Measurements from ENCODE around the gene MSL3B.

Gene MSL3B

GRCh38 chr2:233853883-233854240 is 14.3 kb downstream of the MSL3B start:
- in situ Hi-C loops (cut with MboI; ENCODE audit: low sequenced_read_pairs): no loop called here

- in situ Hi-C loops (cut with MboI; ENCODE audit: low sequenced_read_pairs): no loop called here
Observed at GRCh38 chr2:233853353-233853752, 14.8 kb downstream of the MSL3B start.

DNA sequence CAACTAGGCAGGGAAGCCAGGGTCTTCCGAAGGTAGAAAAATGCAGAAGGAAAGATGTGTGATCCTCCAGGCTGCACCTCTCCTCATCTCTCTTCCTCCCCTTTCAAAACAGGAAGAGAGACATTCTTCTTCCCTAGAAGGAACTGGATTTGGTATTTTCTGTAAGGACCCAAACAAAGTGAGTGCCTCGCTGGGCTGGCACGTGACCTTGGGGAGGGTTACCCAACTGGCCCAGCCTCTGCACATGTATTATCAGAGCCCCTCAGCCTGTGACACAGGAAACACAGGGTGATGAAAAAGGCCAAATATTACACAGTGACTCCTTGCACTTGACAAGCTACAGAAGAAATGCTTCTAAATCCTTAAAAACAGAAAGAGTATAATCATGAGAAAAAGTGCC is 16.1 kb downstream of the MSL3B start:
- in situ Hi-C loops (cut with MboI; ENCODE audit: low sequenced_read_pairs): no loop called here

DNA sequence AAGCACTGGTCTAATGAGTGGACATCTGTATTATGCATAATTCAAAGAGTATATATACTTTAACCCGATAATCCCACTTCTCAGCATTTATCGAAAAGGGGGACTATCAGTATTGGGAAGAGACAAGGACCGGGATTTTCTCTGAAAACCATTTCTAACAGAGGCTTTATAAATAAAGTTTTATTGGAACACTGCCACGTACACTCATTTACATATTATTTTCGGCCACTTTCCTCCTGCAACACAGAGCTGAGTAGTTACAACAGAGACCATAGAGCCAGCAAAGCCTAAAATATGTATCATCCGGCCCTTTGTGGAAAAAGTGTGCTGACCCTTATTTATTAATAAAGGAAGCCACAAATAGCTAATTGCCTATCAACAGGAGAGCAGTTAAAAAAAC is 17.0 kb downstream of the MSL3B start:
- in situ Hi-C loops (cut with MboI; ENCODE audit: low sequenced_read_pairs): no loop called here

GRCh38 chr2:233850745-233851144 is 17.4 kb downstream of the MSL3B start:
- in situ Hi-C loops (cut with MboI; ENCODE audit: low sequenced_read_pairs): no loop called here

DNA sequence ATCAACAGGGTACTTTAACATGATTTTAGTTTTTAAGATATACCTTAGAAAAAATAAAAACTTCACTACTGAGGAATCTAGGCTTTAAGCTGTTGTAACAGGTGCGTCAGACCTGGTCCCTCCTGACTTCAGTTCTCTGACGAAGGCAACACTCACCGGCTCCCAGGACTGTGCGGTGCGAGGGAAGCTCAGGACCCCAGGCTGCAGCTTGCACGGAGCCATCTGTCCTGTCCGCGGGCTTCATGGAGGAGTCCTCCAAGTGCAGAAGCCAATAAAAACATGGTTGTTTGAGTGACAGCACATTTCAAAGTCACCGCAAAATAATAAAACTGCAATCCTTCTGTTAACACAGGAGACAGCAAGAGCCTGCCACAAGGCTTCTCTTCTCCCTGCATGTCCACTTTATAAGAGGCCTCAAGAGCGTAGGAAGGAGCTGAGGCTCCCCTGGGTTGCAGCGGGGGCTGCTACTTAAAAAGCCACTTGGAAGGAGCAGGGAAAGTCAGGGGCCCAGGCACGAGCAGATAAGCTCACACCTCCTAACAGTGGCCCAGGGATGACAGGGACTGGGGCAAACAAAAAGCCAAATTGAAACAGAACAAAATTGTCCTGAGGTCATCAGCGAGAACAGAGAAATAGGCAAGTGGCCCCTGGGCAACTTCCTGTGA is 18.4 kb downstream of the MSL3B start:
- in situ Hi-C loops (cut with MboI; ENCODE audit: low sequenced_read_pairs): no loop called here

- in situ Hi-C loops (cut with MboI; ENCODE audit: low sequenced_read_pairs): no loop called here
Observed at GRCh38 chr2:233848276-233848675, 19.9 kb downstream of the MSL3B start.

DNA sequence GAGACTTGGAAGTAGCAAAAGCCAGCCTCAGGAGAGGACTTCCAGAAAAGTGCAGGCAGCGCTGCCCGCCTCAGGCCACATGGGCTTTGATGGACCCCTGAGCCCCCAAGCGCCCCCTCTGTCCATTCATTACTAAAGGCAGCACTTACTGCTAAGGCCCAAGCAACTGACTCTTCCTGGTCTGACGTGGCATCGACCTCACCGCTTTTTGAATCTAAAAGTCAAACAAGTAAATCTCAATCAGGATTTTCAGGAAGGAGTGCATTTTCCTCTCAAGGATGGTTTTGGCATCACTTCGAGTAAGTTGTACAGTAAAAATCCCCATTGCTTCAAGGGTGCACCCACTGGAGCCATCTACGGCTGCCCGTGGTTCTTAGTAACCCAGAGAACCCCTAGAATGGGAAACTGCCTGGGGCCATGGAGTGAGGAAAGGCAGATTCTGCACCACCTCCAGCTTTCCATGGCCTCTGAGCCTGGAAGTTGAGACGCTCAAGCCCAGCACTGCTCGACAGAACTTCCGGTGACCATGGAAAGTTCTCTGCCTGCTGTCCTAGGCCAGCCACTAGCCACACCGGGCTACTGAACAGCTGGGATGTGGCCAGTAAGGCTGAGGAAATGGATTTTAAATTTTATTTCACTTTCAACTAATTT is 20.8 kb downstream of the MSL3B start:
- in situ Hi-C loops (cut with MboI; ENCODE audit: low sequenced_read_pairs): no loop called here

DNA sequence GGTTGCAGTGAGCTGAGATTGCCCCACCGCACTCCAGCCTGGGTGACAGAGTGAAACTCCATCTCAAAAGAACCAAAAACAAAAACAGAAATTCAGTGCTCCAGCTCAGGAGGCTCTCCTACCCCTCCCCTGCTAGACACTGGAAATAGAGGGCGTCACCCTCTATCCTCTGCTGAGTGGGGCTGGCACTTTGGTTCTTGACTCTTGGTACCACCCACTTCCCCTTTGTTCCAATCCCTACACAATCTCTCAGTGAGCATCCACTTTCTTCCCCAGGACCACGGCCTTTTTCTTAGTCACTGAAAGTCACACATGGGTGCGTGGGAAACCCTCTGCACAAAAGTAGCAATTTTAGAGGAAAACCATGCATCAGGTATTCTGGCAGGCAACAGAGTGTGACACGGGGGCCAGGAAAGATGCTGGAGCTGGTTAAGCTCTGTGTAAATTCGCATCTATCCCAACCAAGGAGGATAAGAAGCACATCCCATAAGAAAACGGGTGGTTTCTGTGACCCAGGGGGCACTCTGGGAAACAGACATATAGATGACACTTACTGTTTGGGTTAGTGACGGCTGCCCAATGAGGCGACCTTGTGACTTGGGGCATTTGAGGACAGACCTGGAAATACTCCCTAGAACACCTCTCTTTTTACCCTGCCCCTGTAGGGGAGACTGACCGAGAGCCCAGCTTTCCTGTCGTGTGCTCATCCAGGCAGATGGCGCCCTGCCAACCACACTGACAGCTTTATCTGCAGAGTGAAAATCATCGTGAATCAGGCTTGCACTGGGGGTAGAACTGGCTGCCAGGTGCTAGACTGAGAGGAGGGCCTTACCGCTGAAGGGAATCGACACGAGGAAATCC is 21.6 kb downstream of the MSL3B start:
- in situ Hi-C loops (cut with MboI; ENCODE audit: low sequenced_read_pairs): no loop called here

GRCh38 chr2:233845301-233846060 is 22.7 kb downstream of the MSL3B start:
- in situ Hi-C loops (cut with MboI; ENCODE audit: low sequenced_read_pairs): no loop called here

- in situ Hi-C loops (cut with MboI; ENCODE audit: low sequenced_read_pairs): no loop called here
Observed at GRCh38 chr2:233844836-233845235, 23.4 kb downstream of the MSL3B start.

DNA sequence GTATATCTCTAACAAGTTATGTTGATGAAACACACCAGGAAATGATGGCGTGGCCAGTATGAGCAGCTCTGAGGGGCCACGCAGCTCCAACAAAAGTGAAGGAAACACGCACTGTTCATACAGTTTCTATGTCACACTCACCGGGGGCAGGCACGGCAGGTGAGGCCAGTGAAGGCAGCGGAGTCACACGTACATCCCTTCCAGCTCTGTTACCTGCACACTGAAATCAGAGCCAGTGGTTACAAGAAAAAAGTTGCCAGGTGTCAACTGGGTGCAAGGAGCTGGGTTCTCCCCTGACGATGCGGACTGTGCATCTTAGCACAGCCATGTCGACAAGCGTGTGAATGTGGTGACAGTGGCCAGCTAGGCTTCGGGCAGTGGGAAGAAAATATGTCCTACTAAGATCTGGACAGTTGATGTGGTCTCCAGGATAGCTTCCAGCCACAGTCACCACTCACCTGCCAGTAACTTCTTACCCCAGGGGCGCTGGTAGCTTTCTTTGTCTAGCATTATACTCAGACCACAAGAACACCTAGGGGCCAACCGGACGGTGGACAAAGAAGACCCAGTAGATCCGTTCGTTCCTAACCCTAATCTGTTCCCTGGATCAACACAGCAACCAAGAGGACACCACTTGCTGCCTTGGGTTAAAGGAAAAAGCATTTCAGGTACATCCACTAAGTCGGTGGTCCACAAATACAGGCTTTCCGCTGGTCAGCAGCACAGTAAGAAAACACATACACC is 23.9 kb downstream of the MSL3B start:
- in situ Hi-C loops (cut with MboI; ENCODE audit: low sequenced_read_pairs): no loop called here

DNA sequence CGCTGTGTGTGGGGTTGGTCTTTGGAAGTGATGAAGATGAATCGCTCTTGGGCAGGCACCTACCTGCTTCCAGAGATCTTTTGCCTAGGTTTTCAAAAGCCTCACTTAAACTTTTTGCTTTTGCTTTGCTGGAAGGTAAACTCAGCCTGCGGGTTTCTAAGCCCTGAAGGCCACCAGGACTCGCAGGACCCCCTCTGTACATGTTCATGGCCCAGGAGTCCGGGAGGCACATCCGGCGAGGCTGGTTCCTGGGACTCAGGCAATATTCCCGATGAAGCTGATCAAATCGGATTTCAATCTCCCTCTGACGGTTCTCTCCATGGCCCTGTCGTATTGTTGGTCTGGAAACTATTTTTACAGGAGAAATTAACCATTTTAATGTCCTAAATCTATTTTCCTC is 27.0 kb downstream of the MSL3B start:
- in situ Hi-C loops (cut with MboI; ENCODE audit: low sequenced_read_pairs): no loop called here

- in situ Hi-C loops (cut with MboI; ENCODE audit: low sequenced_read_pairs): no loop called here
Observed at GRCh38 chr2:233840520-233840919, 27.7 kb downstream of the MSL3B start.

DNA sequence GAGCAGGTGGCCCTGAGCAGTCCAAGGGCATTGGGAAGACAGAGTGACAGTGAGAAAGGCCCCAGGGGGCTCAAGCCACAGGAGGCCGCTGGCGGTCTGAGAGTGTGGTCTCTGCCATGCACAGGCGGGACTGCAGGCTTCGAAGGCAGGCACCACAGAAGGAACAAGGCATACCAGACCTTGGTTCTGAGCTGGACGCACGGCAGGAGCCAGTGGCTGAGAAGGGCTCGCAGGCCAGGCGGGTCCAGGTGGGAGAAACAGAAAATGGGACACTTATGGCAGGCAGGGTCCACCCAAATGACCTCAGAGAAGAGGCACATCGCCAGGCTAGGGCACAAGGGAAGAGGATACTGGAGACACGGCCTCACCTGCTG is 28.8 kb downstream of the MSL3B start:
- in situ Hi-C loops (cut with MboI; ENCODE audit: low sequenced_read_pairs): no loop called here

DNA sequence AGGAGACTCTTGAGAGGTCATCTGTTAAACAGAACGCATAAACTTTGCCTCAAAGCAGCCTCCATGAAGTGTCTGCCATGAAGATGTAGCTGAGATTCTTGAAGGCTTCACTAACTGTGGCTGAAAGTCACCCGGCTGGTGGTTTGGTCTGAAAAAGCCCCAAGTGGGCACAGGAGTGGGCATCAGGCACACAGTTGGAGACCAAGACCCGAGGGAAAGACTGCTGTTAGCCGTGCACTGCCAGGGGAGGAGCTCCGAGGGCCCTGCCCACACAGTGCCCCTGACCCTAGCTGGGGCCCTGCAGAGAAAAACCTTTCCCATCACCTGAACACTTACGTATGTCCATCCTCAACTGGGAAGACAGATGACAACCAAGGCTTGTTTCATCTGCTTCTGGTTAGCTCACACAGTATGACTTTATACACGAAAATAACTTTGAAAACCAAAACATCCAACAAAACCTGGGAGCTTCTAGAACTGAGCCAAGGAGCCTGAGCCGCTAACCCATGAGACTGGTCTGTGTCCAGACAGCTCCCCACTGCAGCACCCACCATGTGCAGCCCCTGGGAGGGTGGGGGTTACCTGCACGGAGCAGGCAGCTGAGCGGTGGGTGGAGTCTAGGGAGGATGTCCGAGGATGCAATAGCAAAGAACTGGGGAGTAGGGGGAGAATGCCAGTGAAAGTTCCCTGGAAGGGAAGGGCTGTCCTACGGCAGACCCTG is 29.3 kb downstream of the MSL3B start:
- in situ Hi-C loops (cut with MboI; ENCODE audit: low sequenced_read_pairs): no loop called here

DNA sequence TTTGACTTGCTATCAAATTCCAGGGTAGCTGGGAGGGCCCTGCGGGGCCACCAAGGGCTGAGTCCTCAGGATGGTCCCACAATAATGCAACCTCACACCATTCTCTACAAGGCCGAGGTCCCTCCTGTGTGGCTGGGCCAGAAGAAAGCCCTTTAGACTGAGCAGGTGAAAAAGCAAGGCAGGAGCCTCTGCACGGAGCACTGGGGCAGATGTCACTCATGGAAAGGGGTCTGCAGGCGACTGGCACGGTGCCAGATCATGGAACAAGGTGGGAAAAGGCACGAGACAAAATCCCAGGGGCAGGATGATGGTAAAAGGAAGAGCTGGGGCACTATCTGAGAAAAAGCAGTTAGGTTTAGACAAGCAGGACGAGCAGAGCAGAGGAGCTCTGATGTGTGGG is 29.9 kb downstream of the MSL3B start:
- in situ Hi-C loops (cut with MboI; ENCODE audit: low sequenced_read_pairs): no loop called here

DNA sequence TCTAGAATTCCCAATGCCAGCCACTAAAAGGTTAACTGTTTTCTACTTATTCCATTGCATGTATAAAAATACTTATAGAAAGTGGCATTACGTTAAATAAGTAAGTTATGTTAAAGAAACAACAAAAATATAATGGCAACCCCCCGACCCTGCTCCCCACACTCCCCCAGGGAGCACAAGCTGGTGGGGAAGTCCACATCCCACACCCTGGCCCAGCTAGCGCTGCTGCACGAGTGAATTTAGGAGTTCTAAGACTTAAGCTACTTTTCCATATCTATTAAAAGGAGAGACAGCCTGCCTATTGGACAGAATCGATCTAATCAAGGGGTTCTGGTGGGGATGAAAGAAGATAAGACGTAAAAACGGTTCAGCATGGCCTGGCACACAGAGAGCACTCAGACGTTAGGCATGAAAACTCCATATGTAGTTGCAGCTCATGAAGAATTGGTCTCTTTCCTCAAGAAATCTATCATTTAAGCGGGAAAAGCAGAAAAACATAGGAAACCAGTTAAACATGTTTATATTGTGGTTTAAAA is 30.4 kb downstream of the MSL3B start:
- in situ Hi-C loops (cut with MboI; ENCODE audit: low sequenced_read_pairs): no loop called here

DNA sequence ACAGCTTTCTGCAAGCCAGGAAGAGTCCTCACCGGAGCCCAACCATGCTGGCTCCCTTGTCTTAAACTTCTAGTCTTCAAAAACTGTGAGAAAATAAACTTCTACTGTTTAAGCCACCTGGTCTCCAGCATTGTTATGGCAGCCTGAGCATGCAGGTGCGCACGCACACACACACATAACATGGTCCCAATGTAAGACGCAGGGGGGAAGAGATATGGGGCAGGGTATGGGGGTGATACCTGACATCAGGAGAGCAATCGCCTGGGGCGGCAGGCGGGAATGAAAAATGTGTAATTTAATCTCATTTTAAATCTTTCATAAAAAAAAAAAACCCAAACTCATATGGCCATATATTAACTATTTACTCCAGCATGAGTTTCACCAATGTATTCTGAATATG is 31.8 kb downstream of the MSL3B start:
- in situ Hi-C loops (cut with MboI; ENCODE audit: low sequenced_read_pairs): no loop called here

Data from HL-60/S4 treated with phorbol 12-myristate 13-acetate at 8.2 ng/mL for 4 days and 3 days (cell line).